HEK293 (cell line): ENCODE results near the gene GPR158.

Experiments
- CTCF ChIA-PET: fragments of 350-600 bp; formaldehyde crosslinking; extraction: SDS; loops from one replicate; lab custom pipeline; 2021; ENCODE audit warnings: antibody characterized with exemption; lab: Yijun Ruan, JAX
- POLR2A ChIA-PET: fragments of 300-600 bp; formaldehyde crosslinking; extraction: SDS; loops from one replicate; lab custom pipeline; 2020; ENCODE audit warnings: antibody characterized with exemption, inconsistent platforms; lab: Yijun Ruan, JAX
- H3K27ac ChIP-seq: fragments of 200-500 bp; sonication (Bioruptor generic); 2 replicates; pipeline ENCODE4 v1.5.1; 2014; ENCODE audit warnings: low read depth, low read length, control low read depth, inconsistent platforms; ENCODE audit errors: extremely low read depth
- H3K36me3 ChIP-seq, 2 experiments: fragments of 200-500 bp in 1 of 2; sonication (Bioruptor generic) in 1 of 2; 1 replicate in 1 of 2; 2 replicates in 1 of 2; pipeline ENCODE4 v1.5.1; 2014 to 2017; ENCODE audit warnings: inconsistent platforms in 2 of 2, low read length in 2 of 2; ENCODE audit not compliant: control insufficient read depth in 2 of 2, insufficient read depth in 1 of 2
- H3K4me1 ChIP-seq: fragments of 200-500 bp; sonication (Bioruptor generic); 2 replicates; pipeline ENCODE4 v1.5.1; 2014; ENCODE audit warnings: mild to moderate bottlenecking, low read length, inconsistent platforms; ENCODE audit not compliant: control insufficient read depth, insufficient read depth
- H3K4me3 ChIP-seq: 2 replicates; pipeline ENCODE4 v1.5.1; 2011; ENCODE audit warnings: low read depth, mild to moderate bottlenecking, control low read depth, low read length, moderate library complexity
- H3K9me3 ChIP-seq: fragments of 200-500 bp; sonication (Bioruptor generic); 2 replicates; pipeline ENCODE4 v1.5.1; 2014; ENCODE audit warnings: low read depth, low read length, inconsistent platforms; ENCODE audit not compliant: control insufficient read depth, insufficient read depth
- CTCF ChIP-seq: fragments of 450-650 bp; formaldehyde crosslinking; IDR thresholded peaks from 2 replicates; pipeline ENCODE4 v1.5.1; 2016; ENCODE audit warnings: missing biosample characterization, missing genetic modification characterization
- EGR2 ChIP-seq: fragments of 450-650 bp; formaldehyde crosslinking; IDR thresholded peaks from 2 replicates; pipeline ENCODE4 v1.5.1; 2016; ENCODE audit warnings: low read depth, missing biosample characterization, missing genetic modification characterization
- FEZF1 ChIP-seq: fragments of 450-650 bp; formaldehyde crosslinking; IDR thresholded peaks from 2 replicates; pipeline ENCODE4 v1.5.1; 2016; ENCODE audit warnings: missing biosample characterization, missing genetic modification characterization
- INSM2 ChIP-seq: fragments of 450-650 bp; formaldehyde crosslinking; IDR thresholded peaks from 2 replicates; pipeline ENCODE4 v1.5.1; 2016; ENCODE audit warnings: missing biosample characterization, missing genetic modification characterization
- MYNN ChIP-seq: fragments of 450-650 bp; formaldehyde crosslinking; IDR thresholded peaks from 2 replicates; pipeline ENCODE4 v1.5.1; 2016; ENCODE audit warnings: missing biosample characterization, missing genetic modification characterization, borderline replicate concordance
- RBAK ChIP-seq: fragments of 450-650 bp; formaldehyde crosslinking; IDR thresholded peaks from 2 replicates; pipeline ENCODE4 v1.5.1; 2016; ENCODE audit warnings: missing biosample characterization, missing genetic modification characterization
- YY1 ChIP-seq: fragments of 450-650 bp; formaldehyde crosslinking; IDR thresholded peaks from 2 replicates; pipeline ENCODE4 v1.5.1; 2018; ENCODE audit warnings: missing biosample characterization, missing genetic modification characterization
- YY2 ChIP-seq: fragments of 450-650 bp; formaldehyde crosslinking; IDR thresholded peaks from 2 replicates; pipeline ENCODE4 v1.5.1; 2016; ENCODE audit warnings: missing biosample characterization, missing genetic modification characterization
- ZBTB48 ChIP-seq: fragments of 450-650 bp; formaldehyde crosslinking; IDR thresholded peaks from 2 replicates; pipeline ENCODE4 v1.5.1; 2016; ENCODE audit warnings: missing biosample characterization, missing genetic modification characterization
- ZBTB8A ChIP-seq: fragments of 450-650 bp; formaldehyde crosslinking; IDR thresholded peaks from 2 replicates; pipeline ENCODE4 v1.5.1; 2016; ENCODE audit warnings: missing biosample characterization, missing genetic modification characterization
- ZEB2 ChIP-seq: fragments of 450-650 bp; formaldehyde crosslinking; IDR thresholded peaks from 2 replicates; pipeline ENCODE4 v1.5.1; 2016; ENCODE audit warnings: missing biosample characterization, missing genetic modification characterization
- ZNF112 ChIP-seq: fragments of 450-650 bp; formaldehyde crosslinking; IDR thresholded peaks from 2 replicates; pipeline ENCODE4 v1.5.0; 2017; ENCODE audit warnings: missing biosample characterization, missing genetic modification characterization
- ZNF16 ChIP-seq: fragments of 450-650 bp; formaldehyde crosslinking; IDR thresholded peaks from 2 replicates; pipeline ENCODE4 v1.5.1; 2016; ENCODE audit warnings: low read depth, missing biosample characterization, missing genetic modification characterization
- ZNF311 ChIP-seq: fragments of 450-650 bp; formaldehyde crosslinking; IDR thresholded peaks from 2 replicates; pipeline ENCODE4 v1.5.1; 2017; ENCODE audit warnings: missing biosample characterization, missing genetic modification characterization, borderline replicate concordance
- ZNF473 ChIP-seq: fragments of 450-650 bp; formaldehyde crosslinking; IDR thresholded peaks from 2 replicates; pipeline ENCODE4 v1.5.1; 2017; ENCODE audit warnings: missing biosample characterization, missing genetic modification characterization
- ZNF518A ChIP-seq: fragments of 450-650 bp; formaldehyde crosslinking; conservative IDR thresholded peaks from 2 replicates; pipeline ENCODE4 v1.5.1; 2016; ENCODE audit warnings: low read depth, missing biosample characterization, missing genetic modification characterization
- ZNF544 ChIP-seq: fragments of 450-650 bp; formaldehyde crosslinking; IDR thresholded peaks from 2 replicates; pipeline ENCODE4 v1.5.0; 2017; ENCODE audit warnings: missing biosample characterization, missing genetic modification characterization
- ZNF561 ChIP-seq: fragments of 450-650 bp; IDR thresholded peaks from 2 replicates; pipeline ENCODE4 v1.5.1; 2018; ENCODE audit warnings: missing biosample characterization, missing genetic modification characterization, borderline replicate concordance
- ZNF580 ChIP-seq: fragments of 450-650 bp; formaldehyde crosslinking; IDR thresholded peaks from 2 replicates; pipeline ENCODE4 v1.5.1; 2016; ENCODE audit warnings: missing biosample characterization, missing genetic modification characterization
- ZNF585B ChIP-seq: fragments of 450-650 bp; formaldehyde crosslinking; IDR thresholded peaks from 2 replicates; pipeline ENCODE4 v1.5.1; 2016; ENCODE audit warnings: missing biosample characterization, missing genetic modification characterization
- ZNF621 ChIP-seq: fragments of 450-650 bp; formaldehyde crosslinking; IDR thresholded peaks from 2 replicates; pipeline ENCODE4 v1.5.1; 2017; ENCODE audit warnings: missing biosample characterization, missing genetic modification characterization
- ZNF624 ChIP-seq: fragments of 450-650 bp; formaldehyde crosslinking; IDR thresholded peaks from 2 replicates; pipeline ENCODE4 v1.5.1; 2017; ENCODE audit warnings: missing biosample characterization, missing genetic modification characterization
- ZNF704 ChIP-seq: fragments of 450-650 bp; formaldehyde crosslinking; IDR thresholded peaks from 2 replicates; pipeline ENCODE4 v1.5.1; 2016; ENCODE audit warnings: missing biosample characterization, missing genetic modification characterization
- ZSCAN23 ChIP-seq: fragments of 450-650 bp; formaldehyde crosslinking; IDR thresholded peaks from 2 replicates; pipeline ENCODE4 v1.5.1; 2016; ENCODE audit warnings: missing biosample characterization, missing genetic modification characterization

The GPR158 gene

GRCh38 chr10:25388862-25389206, 214.0 kb downstream of the GPR158 start:
- ChIA-PET CTCF (no interaction called here), POLR2A (no interaction called here)
- H3K36me3 ChIP-seq = no peaks in the 10 kb centered on the region
- TF ChIP-seq MYNN (tag by site-specific recombination) (no peak), FEZF1 (no peak), ZNF561 (no peak), ZNF112 (tag by site-specific recombination) (no peak), EGR2 (tag by site-specific recombination) (no peak), YY1 (tag by site-specific recombination) (no peak), ZNF624 (no peak), INSM2 (tag by site-specific recombination) (no peak), ZNF580 (tag by site-specific recombination) (no peak), ZEB2 (no peak), ZNF621 (tag by site-specific recombination) (no peak), ZNF311 (tag by site-specific recombination) (no peak), ZBTB8A (tag by site-specific recombination) (no peak), ZNF544 (tag by site-specific recombination) (no peak), ZNF518A (tag by site-specific recombination) (no peak), ZNF473 (tag by site-specific recombination) (no peak), CTCF (tag by site-specific recombination) (no peak)
- H3K9me3 ChIP-seq = no peaks in the 10 kb centered on the region
- no peak overlapping the region for H3K27ac ChIP-seq
- no peak overlapping the region for H3K4me3 ChIP-seq
- H3K4me1 ChIP-seq = no peaks in the 10 kb centered on the region

- TF ChIP-seq ZSCAN23 (tag by site-specific recombination) (no peak), YY2 (tag by site-specific recombination) (no peak), RBAK (tag by site-specific recombination) (no peak), ZBTB48 (tag by site-specific recombination) (no peak), ZNF704 (tag by site-specific recombination) (no peak), ZNF585B (tag by site-specific recombination) (peak; percentile 88), ZNF16 (no peak)
- CTCF ChIA-PET = no interaction called here
- Histone ChIP-seq H3K36me3 (no peaks in the 10 kb centered on the region), H3K4me3 (no peak overlapping the region), H3K4me1 (no peaks in the 10 kb centered on the region), H3K9me3 (no peaks in the 10 kb centered on the region), H3K27ac (no peak overlapping the region)
- POLR2A ChIA-PET = no interaction called here
Measured at GRCh38 chr10:25390733-25391132, 215.9 kb downstream of the GPR158 start.
